ENCODE data around the gene ZNF608. TPM values are rescaled to one million over a fixed set of nuclear protein-coding genes. Genes with fewer than 3 reads are reported as not detected.

The ZNF608 gene
- polyA plus RNA-seq, 1 donor (not counting 4 experiments of a cell fraction or from before 2014, with no cell fraction given), result 1.1 TPM

DNA sequence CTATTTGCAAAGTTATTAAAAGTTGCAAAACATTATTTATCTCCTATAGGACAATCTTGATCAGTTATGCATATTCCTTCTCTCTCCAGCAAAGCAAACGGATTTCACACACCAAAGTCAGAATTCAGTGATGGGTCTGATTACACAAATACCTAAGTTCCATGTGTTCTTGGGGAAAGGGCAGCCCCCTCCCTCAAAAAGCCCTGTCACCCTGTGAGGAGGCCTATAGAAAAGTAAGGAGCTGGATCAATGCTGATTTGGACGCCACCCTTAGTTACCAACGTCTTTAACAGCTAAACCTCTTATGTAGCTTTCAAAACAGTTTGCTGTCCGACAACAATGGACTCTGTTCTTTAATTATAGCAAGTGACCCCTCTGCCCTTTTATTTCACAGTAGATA is 6.4 kb downstream of the ZNF608 start:
- Histone ChIP-seq H3K9ac (ENCODE audit: control insufficient read depth, extremely low read depth, insufficient read depth, low read length) (no peak overlapping the region), H3K27ac (ENCODE audit: control insufficient read depth, insufficient read depth, low read length) (no peak overlapping the region), H4K20me1 (ENCODE audit: control insufficient read depth, extremely low read depth, insufficient read depth, low read length) (no peaks in the 10 kb centered on the region), H3K4me3 (ENCODE audit: control insufficient read depth in 2 of 3, extremely low read depth in 1 of 3, insufficient read depth in 2 of 3, low read depth in 1 of 3, low read length in 3 of 3) (no peak overlapping the region), H3K36me3 (ENCODE audit: control insufficient read depth in 2 of 2, extremely low read depth in 1 of 2, insufficient read depth in 2 of 2, low read length in 2 of 2) (no peaks in the 10 kb centered on the region), H3K4me2 (ENCODE audit: control insufficient read depth, extremely low read depth, insufficient read depth, low read depth, low read length) (no peak overlapping the region), H3K4me1 (ENCODE audit: control insufficient read depth, extremely low read depth, insufficient read depth, low read length) (peaks cover 39% of the 10 kb centered on the region), H3K79me2 (ENCODE audit: control insufficient read depth, insufficient read depth, low read length) (no peaks in the 10 kb centered on the region), H2AFZ (ENCODE audit: control insufficient read depth, low read length) (no peak overlapping the region), H3K9me1 (ENCODE audit: control insufficient read depth, extremely low read depth, insufficient read depth, low read length) (no peaks in the 10 kb centered on the region), H3K9me3 (ENCODE audit: control insufficient read depth, low read depth, low read length) (no peaks in the 10 kb centered on the region), H3K27me3 (ENCODE audit: control insufficient read depth, extremely low read depth, insufficient read depth, low read length) (peaks cover 12% of the 10 kb centered on the region)
- FAIRE-seq (no peak), DNase-seq (ENCODE audit: low read depth, low spot score) (no peak)
- TF ChIP-seq EZH2 (IDR thresholded peaks at IDR 0.05; ENCODE audit: low read length), result no peak
- TF ChIP-seq, protein P1, sequence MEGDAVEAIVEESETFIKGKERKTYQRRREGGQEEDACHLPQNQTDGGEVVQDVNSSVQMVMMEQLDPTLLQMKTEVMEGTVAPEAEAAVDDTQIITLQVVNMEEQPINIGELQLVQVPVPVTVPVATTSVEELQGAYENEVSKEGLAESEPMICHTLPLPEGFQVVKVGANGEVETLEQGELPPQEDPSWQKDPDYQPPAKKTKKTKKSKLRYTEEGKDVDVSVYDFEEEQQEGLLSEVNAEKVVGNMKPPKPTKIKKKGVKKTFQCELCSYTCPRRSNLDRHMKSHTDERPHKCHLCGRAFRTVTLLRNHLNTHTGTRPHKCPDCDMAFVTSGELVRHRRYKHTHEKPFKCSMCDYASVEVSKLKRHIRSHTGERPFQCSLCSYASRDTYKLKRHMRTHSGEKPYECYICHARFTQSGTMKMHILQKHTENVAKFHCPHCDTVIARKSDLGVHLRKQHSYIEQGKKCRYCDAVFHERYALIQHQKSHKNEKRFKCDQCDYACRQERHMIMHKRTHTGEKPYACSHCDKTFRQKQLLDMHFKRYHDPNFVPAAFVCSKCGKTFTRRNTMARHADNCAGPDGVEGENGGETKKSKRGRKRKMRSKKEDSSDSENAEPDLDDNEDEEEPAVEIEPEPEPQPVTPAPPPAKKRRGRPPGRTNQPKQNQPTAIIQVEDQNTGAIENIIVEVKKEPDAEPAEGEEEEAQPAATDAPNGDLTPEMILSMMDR (optimal IDR thresholded peaks at IDR 0.05 in 1 of 3, IDR thresholded peaks at IDR 0.05 in 1 of 3, conservative IDR thresholded peaks at IDR 0.05 in 1 of 3; ENCODE audit: extremely low read depth in 1 of 3, insufficient read depth in 2 of 3, low read length in 3 of 3), result no peak
- dilution Hi-C loops (cut with MboI; ENCODE audit: extremely low pct_ligation_motif_present, low sequenced_read_pairs), result no loop called here

DNA sequence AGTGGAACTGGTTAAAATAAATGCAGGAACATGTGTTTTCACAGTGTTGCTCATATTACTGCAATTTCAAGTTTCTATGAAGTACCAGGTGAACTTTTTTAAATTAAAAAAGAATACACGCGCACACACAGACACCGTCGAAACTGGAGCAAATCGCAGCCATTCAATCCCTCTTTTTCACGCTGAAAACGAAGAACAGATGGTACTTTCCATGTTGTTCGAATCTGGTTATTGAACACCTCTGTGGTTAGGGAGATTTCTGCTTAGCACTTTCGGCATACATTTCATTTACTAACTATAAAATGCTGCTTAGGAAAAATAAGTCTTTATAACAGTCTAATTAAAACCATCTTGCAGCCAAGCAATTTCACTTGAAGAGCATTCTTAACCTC is 6.8 kb downstream of the ZNF608 start:
- H3K4me2 ChIP-seq (ENCODE audit: control insufficient read depth, extremely low read depth, insufficient read depth, low read depth, low read length), result no peak overlapping the region
- H3K4me1 ChIP-seq (ENCODE audit: control insufficient read depth, extremely low read depth, insufficient read depth, low read length), result peaks cover 39% of the 10 kb centered on the region
- no peaks in the 10 kb centered on the region for H3K9me3 ChIP-seq (ENCODE audit: control insufficient read depth, low read depth, low read length)
- H4K20me1 ChIP-seq (ENCODE audit: control insufficient read depth, extremely low read depth, insufficient read depth, low read length), result no peaks in the 10 kb centered on the region
- H3K9me1 ChIP-seq (ENCODE audit: control insufficient read depth, extremely low read depth, insufficient read depth, low read length), result no peaks in the 10 kb centered on the region
- no peak overlapping the region for H3K27ac ChIP-seq (ENCODE audit: control insufficient read depth, insufficient read depth, low read length)
- no peak for DNase-seq (ENCODE audit: low read depth, low spot score)
- TF ChIP-seq, protein P1 (optimal IDR thresholded peaks at IDR 0.05 in 1 of 3, IDR thresholded peaks at IDR 0.05 in 1 of 3, conservative IDR thresholded peaks at IDR 0.05 in 1 of 3; ENCODE audit: extremely low read depth in 1 of 3, insufficient read depth in 2 of 3, low read length in 3 of 3), result no peak
- no peak for TF ChIP-seq EZH2 (IDR thresholded peaks at IDR 0.05; ENCODE audit: low read length)
- dilution Hi-C loops (cut with MboI; ENCODE audit: extremely low pct_ligation_motif_present, low sequenced_read_pairs), result no loop called here
- no peak overlapping the region for H3K4me3 ChIP-seq (ENCODE audit: control insufficient read depth in 2 of 3, extremely low read depth in 1 of 3, insufficient read depth in 2 of 3, low read depth in 1 of 3, low read length in 3 of 3)
- no peak overlapping the region for H3K9ac ChIP-seq (ENCODE audit: control insufficient read depth, extremely low read depth, insufficient read depth, low read length)
- no peak for FAIRE-seq
- H3K27me3 ChIP-seq (ENCODE audit: control insufficient read depth, extremely low read depth, insufficient read depth, low read length), result peaks cover 12% of the 10 kb centered on the region
- no peak overlapping the region for H2AFZ ChIP-seq (ENCODE audit: control insufficient read depth, low read length)
- H3K36me3 ChIP-seq (ENCODE audit: control insufficient read depth in 2 of 2, extremely low read depth in 1 of 2, insufficient read depth in 2 of 2, low read length in 2 of 2), result no peaks in the 10 kb centered on the region
- H3K79me2 ChIP-seq (ENCODE audit: control insufficient read depth, insufficient read depth, low read length), result no peaks in the 10 kb centered on the region
